ENCODE measurements around the gene S100B. TPM values are rescaled to one million over a fixed set of nuclear protein-coding genes. Genes with fewer than 3 reads are reported as not detected.
A peak's percentile ranks its signal among the peaks of the same experiment; 100 is the strongest.

The S100B gene
- total and polyA plus RNA-seq, 2 of the 13 experiments (the other 11 are each of a cell fraction or from before 2014, with no cell fraction given): not detected

DNA sequence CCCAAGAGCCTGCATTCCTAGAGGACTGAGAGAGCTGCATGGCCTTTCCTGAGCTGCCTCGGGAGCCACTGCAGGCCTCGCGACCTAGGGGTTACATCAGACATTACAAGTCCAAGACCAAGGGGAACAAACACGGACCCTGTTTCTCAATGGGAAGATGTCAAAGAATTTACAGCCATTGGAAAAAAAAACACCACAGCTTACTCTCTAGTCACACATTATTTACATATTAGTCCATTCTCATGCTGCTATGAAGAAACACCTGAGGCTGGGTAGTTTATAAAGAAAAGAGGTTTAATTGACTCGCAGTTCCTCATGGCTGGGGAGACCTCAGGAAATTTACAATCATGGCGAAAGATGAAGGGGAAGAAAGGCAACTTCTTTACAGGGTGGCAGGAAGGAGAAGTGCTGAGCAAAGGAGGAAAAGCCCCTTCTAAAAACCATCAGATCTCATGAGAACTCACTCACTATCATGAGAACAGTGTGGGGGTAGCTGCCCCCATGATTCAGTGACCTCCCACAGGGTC lies 22.2 kb upstream of the S100B start (continued):
- TF ChIP-seq PLSCR1 (CRISPR knock-in tag; IDR thresholded peaks at IDR 0.05; ENCODE audit: borderline replicate concordance): no peak
- TF ChIP-seq, protein P1, sequence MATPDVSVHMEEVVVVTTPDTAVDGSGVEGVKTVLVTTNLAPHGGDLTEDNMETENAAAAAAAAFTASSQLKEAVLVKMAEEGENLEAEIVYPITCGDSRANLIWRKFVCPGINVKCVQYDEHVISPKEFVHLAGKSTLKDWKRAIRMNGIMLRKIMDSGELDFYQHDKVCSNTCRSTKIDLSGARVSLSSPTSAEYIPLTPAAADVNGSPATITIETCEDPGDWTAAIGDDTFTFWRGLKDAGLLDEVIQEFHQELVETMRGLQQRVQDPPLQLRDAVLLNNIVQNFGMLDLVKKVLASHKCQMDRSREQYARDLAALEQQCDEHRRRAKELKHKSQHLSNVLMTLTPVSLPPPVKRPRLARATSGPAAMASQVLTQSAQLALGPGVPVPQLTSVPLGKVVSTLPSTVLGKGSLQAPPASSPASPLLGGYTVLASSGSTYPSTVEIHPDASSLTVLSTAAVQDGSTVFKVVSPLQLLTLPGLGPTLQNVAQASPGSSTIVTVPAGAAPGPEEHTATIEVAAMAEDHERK (CRISPR knock-in tag; IDR thresholded peaks at IDR 0.05; ENCODE audit: low read depth): no peak
- TF ChIP-seq RBFOX2 (IDR thresholded peaks at IDR 0.05; ENCODE audit: low read depth, low read length): no peak
- no peak for TF ChIP-seq SNRNP70 (IDR thresholded peaks at IDR 0.05; ENCODE audit: low read depth, low read length)
- TF ChIP-seq TEAD3 (CRISPR knock-in tag; optimal IDR thresholded peaks at IDR 0.05; ENCODE audit: borderline replicate concordance): peak; percentile 18
- no peak for TF ChIP-seq MTF2 (CRISPR knock-in tag; IDR thresholded peaks at IDR 0.05; ENCODE audit: borderline replicate concordance)
- no peak for TF ChIP-seq KLF9 (CRISPR knock-in tag; IDR thresholded peaks at IDR 0.05; ENCODE audit: low read depth)
- TF ChIP-seq, protein P2, sequence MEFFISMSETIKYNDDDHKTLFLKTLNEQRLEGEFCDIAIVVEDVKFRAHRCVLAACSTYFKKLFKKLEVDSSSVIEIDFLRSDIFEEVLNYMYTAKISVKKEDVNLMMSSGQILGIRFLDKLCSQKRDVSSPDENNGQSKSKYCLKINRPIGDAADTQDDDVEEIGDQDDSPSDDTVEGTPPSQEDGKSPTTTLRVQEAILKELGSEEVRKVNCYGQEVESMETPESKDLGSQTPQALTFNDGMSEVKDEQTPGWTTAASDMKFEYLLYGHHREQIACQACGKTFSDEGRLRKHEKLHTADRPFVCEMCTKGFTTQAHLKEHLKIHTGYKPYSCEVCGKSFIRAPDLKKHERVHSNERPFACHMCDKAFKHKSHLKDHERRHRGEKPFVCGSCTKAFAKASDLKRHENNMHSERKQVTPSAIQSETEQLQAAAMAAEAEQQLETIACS (CRISPR knock-in tag; IDR thresholded peaks at IDR 0.05): no peak
- no peak for TF ChIP-seq JUND (CRISPR knock-in tag; IDR thresholded peaks at IDR 0.05)
- TF ChIP-seq ZKSCAN1 (IDR thresholded peaks at IDR 0.05; ENCODE audit: low read length): no peak
- TF ChIP-seq, protein P3, sequence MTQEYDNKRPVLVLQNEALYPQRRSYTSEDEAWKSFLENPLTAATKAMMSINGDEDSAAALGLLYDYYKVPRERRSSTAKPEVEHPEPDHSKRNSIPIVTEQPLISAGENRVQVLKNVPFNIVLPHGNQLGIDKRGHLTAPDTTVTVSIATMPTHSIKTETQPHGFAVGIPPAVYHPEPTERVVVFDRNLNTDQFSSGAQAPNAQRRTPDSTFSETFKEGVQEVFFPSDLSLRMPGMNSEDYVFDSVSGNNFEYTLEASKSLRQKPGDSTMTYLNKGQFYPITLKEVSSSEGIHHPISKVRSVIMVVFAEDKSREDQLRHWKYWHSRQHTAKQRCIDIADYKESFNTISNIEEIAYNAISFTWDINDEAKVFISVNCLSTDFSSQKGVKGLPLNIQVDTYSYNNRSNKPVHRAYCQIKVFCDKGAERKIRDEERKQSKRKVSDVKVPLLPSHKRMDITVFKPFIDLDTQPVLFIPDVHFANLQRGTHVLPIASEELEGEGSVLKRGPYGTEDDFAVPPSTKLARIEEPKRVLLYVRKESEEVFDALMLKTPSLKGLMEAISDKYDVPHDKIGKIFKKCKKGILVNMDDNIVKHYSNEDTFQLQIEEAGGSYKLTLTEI (CRISPR knock-in tag; conservative IDR thresholded peaks at IDR 0.05): no peak
- no peak for TF ChIP-seq GTF2F1 (IDR thresholded peaks at IDR 0.05; ENCODE audit: low read length)
- no peak for TF ChIP-seq AKAP8 (CRISPR knock-in tag; IDR thresholded peaks at IDR 0.05)
- TF ChIP-seq NFKBIZ (CRISPR knock-in tag; IDR thresholded peaks at IDR 0.05): 0 out of 2 replicates have a peak, but pooled peaks have one; percentile 43
- TF ChIP-seq WIZ (CRISPR knock-in tag; IDR thresholded peaks at IDR 0.05): no peak
- TF ChIP-seq ZNF672 (CRISPR knock-in tag; IDR thresholded peaks at IDR 0.05): no peak
- no peak for TF ChIP-seq MBNL3 (CRISPR knock-in tag; conservative IDR thresholded peaks at IDR 0.05)
- no peak for TF ChIP-seq PLRG1 (conservative IDR thresholded peaks at IDR 0.05)
- no peak for TF ChIP-seq ZUFSP (CRISPR knock-in tag; IDR thresholded peaks at IDR 0.05; ENCODE audit: borderline replicate concordance)
- no peak for TF ChIP-seq MLLT10 (CRISPR knock-in tag; IDR thresholded peaks at IDR 0.05)
- TF ChIP-seq, protein P4, sequence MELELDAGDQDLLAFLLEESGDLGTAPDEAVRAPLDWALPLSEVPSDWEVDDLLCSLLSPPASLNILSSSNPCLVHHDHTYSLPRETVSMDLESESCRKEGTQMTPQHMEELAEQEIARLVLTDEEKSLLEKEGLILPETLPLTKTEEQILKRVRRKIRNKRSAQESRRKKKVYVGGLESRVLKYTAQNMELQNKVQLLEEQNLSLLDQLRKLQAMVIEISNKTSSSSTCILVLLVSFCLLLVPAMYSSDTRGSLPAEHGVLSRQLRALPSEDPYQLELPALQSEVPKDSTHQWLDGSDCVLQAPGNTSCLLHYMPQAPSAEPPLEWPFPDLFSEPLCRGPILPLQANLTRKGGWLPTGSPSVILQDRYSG (CRISPR knock-in tag; IDR thresholded peaks at IDR 0.05): no peak
- peak; percentile 79 for TF ChIP-seq RARA (CRISPR knock-in tag; IDR thresholded peaks at IDR 0.05)
- TF ChIP-seq, protein P5, sequence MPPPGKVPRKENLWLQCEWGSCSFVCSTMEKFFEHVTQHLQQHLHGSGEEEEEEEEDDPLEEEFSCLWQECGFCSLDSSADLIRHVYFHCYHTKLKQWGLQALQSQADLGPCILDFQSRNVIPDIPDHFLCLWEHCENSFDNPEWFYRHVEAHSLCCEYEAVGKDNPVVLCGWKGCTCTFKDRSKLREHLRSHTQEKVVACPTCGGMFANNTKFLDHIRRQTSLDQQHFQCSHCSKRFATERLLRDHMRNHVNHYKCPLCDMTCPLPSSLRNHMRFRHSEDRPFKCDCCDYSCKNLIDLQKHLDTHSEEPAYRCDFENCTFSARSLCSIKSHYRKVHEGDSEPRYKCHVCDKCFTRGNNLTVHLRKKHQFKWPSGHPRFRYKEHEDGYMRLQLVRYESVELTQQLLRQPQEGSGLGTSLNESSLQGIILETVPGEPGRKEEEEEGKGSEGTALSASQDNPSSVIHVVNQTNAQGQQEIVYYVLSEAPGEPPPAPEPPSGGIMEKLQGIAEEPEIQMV (CRISPR knock-in tag; IDR thresholded peaks at IDR 0.05; ENCODE audit: low read depth): no peak

Data from HepG2 (cell line).